Fibroblast of the conjunctiva (primary cell): Measurements from ENCODE around the gene ZNF35.

Experiments used
- DNase-seq: peaks from one replicate; pipeline ENCODE4 v3.0.0-alpha.2; 2010; ENCODE audit warnings: low read depth

Gene ZNF35

DNA sequence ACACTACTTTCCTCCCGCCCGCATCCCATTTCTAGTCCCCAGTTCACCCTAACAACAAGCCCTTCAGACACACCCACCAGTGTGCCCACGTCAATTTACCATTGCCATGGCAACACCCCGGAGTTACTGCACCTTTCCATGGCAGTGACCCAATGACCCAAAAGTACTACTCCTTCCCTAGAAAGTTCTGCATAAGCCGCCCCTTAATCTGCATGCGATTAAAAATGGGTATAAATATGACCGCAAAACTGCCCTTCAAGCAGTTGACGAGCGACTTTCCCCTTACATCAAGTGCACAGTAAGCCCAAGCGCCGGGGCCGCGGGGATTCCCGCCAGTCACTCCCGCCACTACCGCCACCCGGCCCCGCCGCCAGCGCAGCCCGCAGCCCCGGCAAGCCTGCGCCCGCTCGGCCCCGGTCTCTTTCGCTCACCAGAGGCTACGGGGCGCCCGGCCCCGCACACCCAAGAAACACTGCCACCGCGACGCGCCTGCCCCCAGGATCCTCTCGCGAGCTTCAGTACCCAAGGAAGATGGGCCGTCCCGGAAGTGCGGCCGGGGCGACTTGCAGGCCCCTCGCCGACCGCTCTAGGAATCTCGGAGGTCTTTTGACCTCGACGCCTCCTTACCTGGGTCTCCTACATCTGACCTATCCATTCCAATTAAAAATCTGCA is 36.7 kb downstream of the ZNF35 start:
- DNase-seq, result peak; percentile 47

DNA sequence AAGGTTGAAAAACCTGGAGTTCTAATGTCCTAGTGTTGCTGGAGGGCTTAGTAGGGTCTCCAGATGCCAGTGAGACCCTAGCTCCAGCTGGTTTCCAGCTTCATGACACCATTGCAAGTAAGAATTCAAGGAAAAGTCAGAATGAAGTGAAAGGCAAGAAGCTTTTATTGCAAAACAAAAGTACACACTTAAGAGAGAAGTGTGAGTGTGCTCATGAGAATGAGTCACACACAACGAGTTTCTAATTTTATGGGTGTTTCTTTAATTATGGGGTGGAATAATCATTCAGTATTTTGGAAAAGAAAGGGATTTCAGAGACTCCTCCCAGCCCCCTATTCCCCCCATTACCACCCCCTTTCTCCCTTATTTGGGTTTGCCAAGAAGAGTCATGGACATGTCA is 39.4 kb downstream of the ZNF35 start:
- DNase-seq, result no peak
